HG03571 (cell line): ENCODE data around the gene NBR1.
"Not testable (repeated sequence)": the region's sequence is repeated elsewhere in the genome, so short reads cannot be mapped to it uniquely, and the experiment has no call there.

Source experiments
- ATAC-seq: cut with Tn5 transposase; IDR thresholded peaks from one replicate; pipeline ENCODE4 v1.9.1; 2021; ENCODE audit not compliant: unreplicated experiment

The NBR1 gene, protein sequence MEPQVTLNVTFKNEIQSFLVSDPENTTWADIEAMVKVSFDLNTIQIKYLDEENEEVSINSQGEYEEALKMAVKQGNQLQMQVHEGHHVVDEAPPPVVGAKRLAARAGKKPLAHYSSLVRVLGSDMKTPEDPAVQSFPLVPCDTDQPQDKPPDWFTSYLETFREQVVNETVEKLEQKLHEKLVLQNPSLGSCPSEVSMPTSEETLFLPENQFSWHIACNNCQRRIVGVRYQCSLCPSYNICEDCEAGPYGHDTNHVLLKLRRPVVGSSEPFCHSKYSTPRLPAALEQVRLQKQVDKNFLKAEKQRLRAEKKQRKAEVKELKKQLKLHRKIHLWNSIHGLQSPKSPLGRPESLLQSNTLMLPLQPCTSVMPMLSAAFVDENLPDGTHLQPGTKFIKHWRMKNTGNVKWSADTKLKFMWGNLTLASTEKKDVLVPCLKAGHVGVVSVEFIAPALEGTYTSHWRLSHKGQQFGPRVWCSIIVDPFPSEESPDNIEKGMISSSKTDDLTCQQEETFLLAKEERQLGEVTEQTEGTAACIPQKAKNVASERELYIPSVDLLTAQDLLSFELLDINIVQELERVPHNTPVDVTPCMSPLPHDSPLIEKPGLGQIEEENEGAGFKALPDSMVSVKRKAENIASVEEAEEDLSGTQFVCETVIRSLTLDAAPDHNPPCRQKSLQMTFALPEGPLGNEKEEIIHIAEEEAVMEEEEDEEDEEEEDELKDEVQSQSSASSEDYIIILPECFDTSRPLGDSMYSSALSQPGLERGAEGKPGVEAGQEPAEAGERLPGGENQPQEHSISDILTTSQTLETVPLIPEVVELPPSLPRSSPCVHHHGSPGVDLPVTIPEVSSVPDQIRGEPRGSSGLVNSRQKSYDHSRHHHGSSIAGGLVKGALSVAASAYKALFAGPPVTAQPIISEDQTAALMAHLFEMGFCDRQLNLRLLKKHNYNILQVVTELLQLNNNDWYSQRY

GRCh38 chr17:43170766-43171585, at the start of gene NBR1:
TSS of gene NBR1 (plus strand) at chr17:43171214. CDS start at chr17:43175800, 4,586 bp downstream.
- peak; percentile 64 for ATAC-seq

DNA sequence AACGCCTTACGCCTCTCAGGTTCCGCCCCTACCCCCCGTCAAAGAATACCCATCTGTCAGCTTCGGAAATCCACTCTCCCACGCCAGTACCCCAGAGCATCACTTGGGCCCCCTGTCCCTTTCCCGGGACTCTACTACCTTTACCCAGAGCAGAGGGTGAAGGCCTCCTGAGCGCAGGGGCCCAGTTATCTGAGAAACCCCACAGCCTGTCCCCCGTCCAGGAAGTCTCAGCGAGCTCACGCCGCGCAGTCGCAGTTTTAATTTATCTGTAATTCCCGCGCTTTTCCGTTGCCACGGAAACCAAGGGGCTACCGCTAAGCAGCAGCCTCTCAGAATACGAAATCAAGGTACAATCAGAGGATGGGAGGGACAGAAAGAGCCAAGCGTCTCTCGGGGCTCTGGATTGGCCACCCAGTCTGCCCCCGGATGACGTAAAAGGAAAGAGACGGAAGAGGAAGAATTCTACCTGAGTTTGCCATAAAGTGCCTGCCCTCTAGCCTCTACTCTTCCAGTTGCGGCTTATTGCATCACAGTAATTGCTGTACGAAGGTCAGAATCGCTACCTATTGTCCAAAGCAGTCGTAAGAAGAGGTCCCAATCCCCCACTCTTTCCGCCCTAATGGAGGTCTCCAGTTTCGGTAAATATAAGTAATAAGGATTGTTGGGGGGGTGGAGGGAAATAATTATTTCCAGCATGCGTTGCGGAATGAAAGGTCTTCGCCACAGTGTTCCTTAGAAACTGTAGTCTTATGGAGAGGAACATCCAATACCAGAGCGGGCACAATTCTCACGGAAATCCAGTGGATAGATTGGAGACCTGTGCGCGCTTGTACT, 45.7 kb upstream of the NBR1 start, which contains the start of gene BRCA1:
Gene BRCA1, minus strand, starts transcription at position 232 of the 834 bp plus-strand sequence. CDS start 1,268 bp downstream, outside the sequence.
- peak; percentile 87 for ATAC-seq

GRCh38 chr17:43125967-43126910, 44.8 kb upstream of the NBR1 start:
- no peak for ATAC-seq

DNA sequence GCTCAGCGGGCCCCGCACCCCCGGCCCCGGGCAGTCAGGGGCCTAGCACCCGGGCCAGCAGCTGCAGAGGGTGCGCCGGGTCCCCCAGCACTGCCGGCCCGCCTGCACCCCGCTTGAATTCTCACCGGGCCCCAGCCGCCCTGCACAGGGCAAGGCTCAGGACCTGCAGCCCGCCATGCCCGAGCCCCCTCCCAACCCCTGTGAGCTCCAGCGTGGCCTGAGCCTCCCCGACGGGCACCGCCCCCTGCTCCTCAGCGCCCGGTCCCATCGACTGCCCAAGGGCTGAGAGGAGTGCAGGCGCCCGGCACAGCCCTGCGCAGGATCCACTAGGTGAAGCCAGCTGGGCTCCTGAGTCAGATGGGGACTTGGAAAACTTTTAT, 44.1 kb upstream of the NBR1 start:
- ATAC-seq = no peak

GRCh38 chr17:43127333-43127876, 43.6 kb upstream of the NBR1 start:
- ATAC-seq = not testable (repeated sequence)

DNA sequence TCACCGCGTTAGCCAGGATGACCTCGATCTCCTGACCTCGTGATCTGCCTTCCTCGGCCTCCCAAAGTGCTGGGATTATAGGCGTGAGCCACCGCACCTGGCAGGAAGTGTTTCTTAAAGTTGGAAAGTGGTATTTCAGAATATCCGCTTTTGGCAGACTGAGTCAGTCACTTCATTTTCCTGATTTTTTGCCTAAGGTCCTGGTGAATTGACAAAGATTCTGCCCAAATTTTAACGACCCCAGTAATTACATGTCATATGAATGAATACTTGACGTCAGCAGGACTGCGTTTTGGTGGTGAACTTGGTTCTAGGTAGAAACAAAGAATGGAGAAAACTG, 41.4 kb upstream of the NBR1 start:
- ATAC-seq = no peak

DNA sequence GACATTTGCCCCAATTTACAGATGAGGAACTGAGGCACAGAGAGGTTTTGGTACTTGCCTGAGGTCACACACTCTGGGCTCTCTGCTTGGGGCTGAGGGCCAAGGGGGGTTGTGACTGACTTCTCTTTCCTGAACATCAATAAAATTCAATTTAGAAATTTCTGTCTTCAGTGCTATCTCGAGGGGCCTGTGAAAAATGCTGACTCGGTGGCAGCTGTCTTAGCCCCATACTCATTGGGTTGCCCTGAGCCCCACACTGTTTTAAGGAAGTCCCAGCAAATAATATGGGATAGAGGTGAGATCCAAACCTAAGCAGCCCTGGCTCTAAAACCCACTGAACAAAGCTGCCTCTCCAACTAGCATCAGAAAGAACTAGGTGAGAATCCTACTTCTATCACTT, 38.9 kb upstream of the NBR1 start:
- ATAC-seq = no peak

GRCh38 chr17:43133439-43133838, 37.6 kb upstream of the NBR1 start:
- ATAC-seq = not testable (repeated sequence)

DNA sequence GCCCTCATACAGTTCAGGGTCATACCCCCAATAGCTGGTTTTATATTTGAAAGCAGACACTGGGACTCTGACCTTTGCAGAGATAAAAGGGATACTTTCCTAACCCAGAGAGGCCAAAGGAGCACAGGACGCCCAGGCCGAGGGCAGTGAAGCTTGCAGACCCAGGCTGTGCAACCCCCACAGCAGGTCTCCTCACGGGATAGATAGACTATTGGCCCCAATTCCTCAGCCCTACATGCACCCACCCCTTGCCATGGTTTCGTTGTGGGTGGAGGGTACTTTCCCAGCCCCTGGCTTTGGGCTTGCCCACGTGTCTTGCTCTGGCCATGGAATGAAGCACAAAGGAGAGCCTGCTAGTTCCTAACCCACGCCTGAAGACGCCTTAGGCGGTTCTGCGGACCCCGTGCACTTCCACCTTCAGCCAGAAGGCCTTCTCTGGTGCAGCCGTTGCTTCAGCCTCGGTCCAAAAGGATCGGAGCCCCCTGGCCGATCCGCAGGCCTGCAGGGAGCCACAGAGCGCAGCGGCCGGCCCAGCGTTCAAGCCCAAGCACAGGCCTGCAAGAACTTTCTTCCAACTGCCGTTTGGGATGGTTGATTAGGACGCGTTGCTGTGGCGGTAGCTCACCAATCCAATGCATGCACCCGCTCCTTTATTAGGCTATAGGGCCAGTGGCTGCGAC, 36.1 kb upstream of the NBR1 start:
- ATAC-seq = no peak

- no peak for ATAC-seq
Observed at GRCh38 chr17:43135454-43135819, 35.6 kb upstream of the NBR1 start.

DNA sequence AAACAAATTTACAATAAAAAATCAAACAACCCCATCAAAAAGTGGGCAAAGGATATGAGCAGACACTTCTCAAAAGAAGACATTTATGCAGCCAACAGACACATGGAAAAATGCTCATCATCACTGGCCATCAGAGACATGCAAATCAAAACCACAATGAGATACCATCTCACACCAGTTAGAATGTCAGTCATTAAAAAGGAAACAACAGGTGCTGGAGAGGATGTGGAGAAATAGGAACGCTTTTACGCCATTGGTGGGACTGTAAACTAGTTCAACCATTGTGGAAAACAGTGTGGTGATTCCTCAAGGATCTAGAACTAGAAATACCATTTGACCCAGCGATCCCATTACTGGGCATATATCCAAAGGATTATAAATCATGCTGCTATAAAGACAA, 34.4 kb upstream of the NBR1 start:
- not testable (repeated sequence) for ATAC-seq

- ATAC-seq = not testable (repeated sequence)
Observed at GRCh38 chr17:43138531-43138930, 32.5 kb upstream of the NBR1 start.

GRCh38 chr17:43140396-43141332, 30.4 kb upstream of the NBR1 start:
- no peak for ATAC-seq

DNA sequence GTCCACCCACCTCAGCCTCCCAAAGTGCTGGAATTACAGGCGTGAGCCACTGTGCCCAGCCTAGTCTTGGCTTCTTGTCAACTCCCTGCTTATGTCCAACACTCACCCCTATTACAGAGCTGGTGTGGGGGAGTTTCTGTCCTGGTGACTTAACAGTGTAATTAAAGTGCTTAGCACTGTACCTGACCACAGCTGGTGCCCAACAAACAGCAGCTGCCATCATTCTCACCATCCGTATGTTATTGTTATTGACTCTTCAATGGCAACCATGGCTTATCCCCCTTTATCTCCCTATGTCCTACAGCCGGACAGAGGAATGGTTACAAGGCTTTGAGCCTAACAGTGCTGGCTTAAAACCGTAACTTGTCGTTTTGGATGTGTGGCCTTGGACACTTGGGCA, 28.9 kb upstream of the NBR1 start:
- ATAC-seq = no peak

- no peak for ATAC-seq
Observed at GRCh38 chr17:43143201-43143600, 27.8 kb upstream of the NBR1 start.

DNA sequence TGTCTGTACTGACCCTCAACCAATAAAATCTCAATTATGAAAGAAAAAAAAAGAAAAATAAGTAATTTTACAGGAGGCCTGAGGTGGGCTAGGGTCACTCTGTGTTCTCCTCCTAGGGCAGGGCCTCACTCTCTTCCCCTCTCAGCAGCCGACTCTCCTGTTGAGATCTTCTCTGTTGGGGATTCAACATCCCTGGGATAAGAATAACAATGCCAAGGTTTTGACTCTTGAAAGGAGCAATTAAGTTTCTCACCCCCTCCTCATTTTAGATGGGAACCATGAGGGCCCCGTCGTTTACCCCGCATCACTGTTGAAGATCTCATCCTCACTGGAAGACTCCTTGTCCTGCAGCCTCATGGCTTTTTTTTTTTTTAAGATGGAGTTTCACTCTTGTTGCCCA, 24.4 kb upstream of the NBR1 start:
- no peak for ATAC-seq

- no peak for ATAC-seq
Observed at GRCh38 chr17:43151880-43152456, 19.0 kb upstream of the NBR1 start.
